HG03060 (cell line): ENCODE results near the gene ARHGEF16.

ENCODE experiments used
- ATAC-seq: cut with Tn5 transposase; IDR thresholded peaks from one replicate; pipeline ENCODE4 v1.9.1; 2021; ENCODE audit warnings: low read depth, moderate number of reproducible peaks; ENCODE audit not compliant: unreplicated experiment

Gene ARHGEF16

DNA sequence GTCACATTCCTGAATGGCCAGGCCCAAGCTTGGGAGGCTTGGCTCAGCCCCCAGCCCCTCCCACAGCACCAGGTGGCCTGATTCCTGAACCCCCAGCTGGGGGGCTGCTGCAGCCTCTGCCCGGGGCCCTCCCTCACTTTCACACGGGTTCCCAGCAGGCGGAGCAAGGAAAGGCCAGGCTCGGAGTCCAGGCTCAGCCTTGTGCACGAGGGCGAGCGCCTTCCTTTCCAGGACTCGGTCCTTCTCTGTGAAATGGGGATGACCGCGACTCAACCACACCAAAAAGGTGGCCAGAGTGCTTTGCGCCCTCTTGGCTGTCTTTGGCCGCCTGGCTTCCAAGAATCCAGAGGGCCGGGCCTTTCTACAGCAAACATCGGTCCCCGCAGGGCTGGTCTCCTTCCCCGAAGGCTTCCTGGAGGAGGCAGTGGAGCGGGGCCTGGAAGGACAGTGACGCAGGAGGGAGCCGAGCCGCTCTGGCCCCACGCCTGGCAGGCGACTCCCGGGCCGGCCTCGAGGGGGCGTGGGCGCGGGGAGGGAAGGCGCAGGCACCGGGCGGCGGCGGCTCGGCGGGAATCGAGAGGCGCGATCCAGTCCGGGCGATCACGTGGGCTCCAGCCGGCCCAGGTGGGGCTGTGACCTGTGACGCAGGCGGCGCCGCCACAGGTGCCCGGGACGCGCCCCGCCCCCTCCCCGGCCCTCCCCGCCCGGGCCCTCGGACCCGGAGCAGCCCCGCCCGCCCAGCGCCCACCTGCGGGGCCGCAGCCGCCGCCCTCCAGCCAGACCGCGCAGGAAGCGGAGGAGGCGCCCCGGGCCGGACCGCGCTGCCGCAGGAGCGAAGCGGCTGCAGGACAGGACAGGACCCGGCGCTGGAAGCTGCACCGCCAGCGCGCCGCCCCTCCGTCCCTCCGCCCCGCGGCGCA is at the start of gene ARHGEF16:
TSS of gene ARHGEF16 (plus strand) at position 775 of the 920 bp plus-strand sequence. CDS start 8,420 bp downstream, outside the sequence.
- no peak for ATAC-seq

DNA sequence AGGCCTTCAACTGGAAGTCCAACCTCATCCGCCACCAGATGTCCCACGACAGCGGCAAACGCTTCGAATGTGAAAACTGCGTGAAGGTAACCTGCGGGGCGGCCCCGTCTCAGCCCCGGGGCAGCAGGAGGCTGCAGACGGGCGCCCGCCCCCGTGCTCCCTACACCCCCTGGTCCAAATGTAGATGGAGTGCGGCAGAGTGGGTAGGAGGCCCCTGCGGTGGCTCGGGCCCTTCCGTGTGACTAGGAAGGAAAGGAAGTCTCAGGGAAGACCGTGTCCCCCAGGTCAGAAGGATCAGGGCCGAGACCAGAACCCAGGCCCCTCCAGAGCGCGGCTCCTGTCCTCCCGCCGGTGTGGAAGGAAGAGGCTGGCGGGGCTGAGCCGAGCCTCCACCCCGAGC is 49.7 kb upstream of the ARHGEF16 start:
- no peak for ATAC-seq

DNA sequence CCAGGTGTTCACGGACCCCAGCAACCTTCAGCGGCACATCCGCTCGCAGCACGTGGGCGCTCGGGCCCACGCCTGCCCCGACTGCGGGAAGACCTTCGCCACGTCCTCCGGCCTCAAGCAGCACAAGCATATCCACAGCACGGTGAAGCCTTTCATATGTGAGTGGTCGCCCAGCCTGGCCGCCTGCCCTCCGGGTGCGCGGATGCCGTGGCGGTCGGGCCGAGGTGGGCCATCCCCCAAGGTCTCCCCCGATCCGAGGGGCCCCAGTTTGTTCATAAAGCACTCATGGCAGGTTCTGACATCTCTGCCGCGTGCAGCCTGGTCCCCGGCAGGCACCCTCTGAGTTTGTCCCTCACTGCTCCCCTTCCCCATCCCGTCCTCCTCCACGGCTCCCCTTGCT is 49.0 kb upstream of the ARHGEF16 start:
- no peak for ATAC-seq

GRCh38 chr1:3405974-3406867 is 48.2 kb upstream of the ARHGEF16 start:
- ATAC-seq = no peak

DNA sequence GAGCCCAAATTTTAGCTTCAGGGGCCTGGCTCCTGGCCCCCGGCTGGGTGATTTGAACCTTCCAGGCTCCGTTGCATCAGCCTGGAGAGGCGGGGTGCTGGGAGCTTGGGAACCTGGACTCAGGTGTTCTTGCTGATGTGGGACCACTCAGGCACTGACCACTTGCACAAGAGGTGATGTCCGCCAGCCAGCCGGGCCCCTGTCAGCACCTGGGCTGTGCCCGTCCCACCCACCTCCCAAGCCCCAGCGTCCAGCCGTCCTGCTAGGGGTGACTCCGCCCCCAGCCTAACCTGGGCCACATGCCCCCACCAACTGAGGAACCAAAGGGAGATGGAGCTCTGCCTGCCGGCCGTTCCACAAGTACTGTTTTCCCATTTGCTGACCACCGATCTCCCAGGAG is 47.4 kb upstream of the ARHGEF16 start:
- ATAC-seq = no peak

DNA sequence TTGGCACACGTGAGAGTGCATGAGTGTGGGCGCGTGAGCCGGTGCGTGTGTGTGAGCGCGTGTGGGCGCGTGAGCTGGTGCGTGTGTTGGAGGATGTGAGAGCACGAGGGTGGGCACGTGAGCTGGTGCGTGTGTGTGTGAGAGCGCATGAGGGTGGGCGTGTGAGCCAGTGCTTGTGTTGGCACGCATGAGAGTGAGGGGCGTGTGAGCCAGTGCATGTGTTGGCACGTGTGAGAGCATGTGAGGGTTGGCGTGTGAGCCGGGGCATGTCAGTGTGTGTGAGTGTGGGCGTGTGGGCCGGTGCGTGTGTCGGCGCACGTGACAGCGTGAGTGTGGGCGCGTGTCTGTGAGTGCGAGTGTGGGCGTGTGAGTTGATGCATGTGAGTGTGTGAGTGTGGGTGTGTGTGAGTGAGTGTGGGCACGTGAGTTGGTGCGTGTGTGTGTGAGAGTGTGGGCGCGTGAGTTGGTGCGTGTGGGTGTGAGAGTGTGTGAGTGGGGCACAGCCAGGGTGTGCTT is 45.7 kb upstream of the ARHGEF16 start:
- no peak for ATAC-seq

- no peak for ATAC-seq
Observed at GRCh38 chr1:3409366-3410141, 44.9 kb upstream of the ARHGEF16 start.

GRCh38 chr1:3410142-3410925 is 44.1 kb upstream of the ARHGEF16 start:
- no peak for ATAC-seq

- ATAC-seq = no peak
Observed at GRCh38 chr1:3411806-3412205, 42.7 kb upstream of the ARHGEF16 start.

GRCh38 chr1:3412376-3412775 is 42.1 kb upstream of the ARHGEF16 start:
- ATAC-seq = no peak

DNA sequence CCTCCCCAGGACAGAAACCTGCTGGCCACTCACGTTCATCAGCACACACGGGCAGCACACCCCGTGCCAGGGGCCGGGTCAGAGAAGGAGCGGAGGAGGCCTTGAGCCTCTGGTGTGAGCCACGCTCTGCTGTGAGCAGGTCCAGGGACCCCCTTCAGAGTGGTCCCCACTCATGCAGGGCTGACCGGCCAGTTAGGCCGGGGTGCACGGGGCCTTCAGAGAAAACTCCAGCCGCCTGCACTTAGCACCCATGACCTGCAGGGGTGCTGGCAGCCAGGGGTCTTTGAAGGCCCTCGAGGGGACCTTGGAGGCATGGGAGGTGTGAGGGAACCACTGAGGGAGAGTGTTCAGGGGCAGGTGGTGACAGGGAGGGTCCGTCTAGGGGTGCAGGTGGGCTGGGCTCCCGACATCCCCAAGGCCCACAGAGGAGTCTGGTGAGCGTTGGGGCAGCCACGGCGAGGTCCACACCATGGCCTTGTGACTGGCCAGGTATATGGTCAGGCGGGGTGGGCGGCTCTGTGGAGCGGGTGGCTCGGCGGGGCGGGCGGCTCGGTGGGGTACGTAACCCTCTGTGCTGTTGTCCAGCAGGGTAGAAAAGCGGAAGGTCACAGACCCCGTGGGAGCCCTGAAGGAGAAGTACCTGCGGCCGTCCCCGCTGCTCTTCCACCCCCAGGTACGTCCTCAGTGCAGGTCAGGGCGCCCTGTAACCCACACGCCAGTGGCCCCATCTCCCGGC is 40.3 kb upstream of the ARHGEF16 start:
- no peak for ATAC-seq

DNA sequence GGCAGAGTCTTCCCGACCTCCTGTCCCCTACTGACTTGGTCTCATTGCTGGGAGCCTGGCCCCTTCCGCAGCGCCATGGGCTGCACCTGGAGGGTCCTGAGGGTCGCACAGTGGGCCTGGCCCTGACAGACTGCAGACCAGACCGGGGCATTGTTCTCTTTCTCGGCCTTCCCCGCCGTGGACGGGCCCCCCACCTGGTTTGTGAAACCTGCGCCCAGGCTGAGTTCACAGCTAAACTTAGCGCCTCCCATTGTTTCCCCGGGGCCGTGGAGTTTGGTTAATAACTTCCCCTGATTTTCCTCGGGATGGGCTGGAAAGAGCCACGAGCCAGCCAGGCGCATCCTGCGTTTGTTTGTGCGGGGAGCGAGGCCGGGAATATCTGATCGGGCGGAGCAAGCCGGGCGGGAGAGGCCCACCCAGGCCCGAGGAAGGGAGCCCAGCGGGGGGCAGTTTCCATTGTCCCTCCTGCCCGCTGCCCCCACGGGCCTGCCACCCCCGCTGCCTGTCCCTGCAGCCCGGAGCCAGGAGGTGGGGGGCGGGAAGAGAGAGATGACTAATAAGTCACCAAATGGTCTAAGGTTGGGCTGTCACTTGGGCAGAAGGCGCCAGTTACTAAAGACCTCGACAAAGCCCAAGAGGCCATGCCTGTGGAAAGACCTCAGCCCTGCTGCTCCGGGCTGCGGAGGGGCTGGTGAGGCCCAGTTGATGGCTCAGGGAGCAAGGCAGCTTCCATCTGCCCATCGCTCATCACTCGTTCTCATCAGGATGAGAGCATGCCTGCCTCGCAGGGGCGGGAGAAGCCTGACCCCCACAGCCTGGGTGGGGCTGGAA is 39.0 kb upstream of the ARHGEF16 start:
- no peak for ATAC-seq

GRCh38 chr1:3417082-3417739 is 37.3 kb upstream of the ARHGEF16 start:
- no peak for ATAC-seq

DNA sequence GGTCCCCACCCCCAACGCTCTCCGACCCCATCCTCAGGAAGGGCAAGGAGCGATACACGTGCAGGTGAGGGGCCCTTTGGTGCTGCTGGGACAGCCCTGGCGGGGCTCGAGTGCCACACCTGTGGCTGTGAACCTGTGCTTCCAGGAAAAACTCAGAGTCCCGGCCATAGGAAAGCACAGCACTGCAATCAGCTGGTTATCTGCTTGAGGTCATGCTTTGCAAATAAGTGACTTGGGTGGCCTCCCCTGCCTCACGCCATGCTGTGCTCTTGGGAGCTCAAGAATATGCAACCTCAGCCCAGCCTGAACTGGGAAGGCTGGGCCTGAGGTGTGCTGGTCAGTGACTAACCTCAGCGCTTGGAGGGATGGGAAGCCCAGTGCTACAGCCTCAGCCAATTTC is 36.5 kb upstream of the ARHGEF16 start:
- no peak for ATAC-seq

DNA sequence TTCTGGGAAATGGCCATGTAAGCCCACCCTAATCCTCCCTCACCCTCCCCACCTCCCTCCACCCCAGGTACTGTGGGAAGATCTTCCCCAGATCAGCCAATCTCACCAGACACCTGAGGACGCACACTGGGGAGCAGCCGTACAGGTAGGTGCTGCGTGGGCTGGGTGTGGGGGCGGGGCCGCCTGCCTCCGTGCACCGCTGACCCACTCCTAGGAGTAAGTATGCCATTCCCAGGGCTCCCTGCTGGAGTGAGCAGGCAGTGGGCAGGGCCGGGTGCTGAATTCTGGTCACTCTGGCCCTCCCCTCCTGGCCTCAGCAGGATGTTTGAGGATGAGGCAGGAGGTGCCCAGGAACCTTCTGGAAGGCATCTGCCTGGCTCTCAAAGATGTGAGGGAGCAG is 35.9 kb upstream of the ARHGEF16 start:
- no peak for ATAC-seq

DNA sequence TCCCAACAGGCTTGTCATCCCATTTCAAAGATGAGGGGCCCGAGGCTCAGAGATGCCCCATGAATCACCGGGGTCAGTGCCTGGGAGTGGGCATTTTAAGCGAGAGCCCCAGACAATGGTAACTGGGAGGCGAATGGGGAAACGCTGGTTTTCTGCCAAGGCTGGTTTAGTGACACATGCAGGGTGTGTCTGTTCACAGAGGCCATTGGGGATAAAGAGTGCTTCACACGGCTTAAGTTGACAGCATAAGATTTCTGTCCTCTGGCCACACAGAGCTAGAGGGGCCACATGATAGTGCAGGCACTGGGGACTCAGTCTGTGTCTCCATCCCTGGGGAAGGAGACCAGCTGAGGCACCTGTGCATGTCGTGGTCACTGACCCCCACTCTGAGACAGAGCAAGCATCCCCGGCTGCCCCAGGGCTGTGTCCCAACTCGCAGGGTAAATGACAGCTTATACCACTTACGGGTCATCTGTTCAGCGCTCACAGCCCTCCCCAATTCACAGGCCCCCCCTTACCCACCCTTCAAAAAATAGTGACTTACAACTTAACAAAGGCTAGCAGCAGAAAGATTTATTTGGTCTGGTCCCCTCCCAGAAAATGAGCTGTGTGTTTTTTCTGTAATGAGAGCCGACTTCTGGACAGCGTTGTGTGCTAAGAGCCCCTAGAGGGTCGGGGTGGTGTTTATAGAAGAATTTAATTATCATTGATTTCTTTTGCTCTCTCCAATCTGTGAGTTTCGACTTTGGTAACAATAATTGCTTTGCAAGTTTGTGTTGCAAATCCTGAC is 34.9 kb upstream of the ARHGEF16 start:
- ATAC-seq = no peak
